ENCODE data around the gene KCNE3.

KCNE3 gene

DNA sequence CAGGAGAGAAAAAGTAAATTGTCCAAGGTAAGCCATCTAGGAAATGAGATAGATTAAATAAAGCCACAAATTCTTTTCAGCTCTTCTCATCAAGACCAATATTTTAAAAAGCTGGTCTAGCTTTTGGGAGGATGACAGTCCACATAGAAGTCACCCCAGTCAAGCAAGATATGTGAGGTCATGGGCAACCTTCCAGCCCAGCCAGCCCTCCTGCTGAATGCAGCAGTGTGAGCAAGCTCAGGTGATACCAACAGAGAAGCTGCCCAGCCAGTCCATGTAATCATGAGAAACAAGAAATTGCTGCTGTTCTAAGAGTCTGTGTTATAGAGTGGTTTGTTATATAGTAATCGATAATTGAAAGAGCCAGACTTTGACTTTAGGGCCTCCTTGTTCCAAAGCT is 28.7 kb downstream of the KCNE3 start:
- no peak for TF ChIP-seq POLR2AphosphoS5 (IDR thresholded peaks at IDR 0.05; ENCODE audit: low read depth, low read length)

DNA sequence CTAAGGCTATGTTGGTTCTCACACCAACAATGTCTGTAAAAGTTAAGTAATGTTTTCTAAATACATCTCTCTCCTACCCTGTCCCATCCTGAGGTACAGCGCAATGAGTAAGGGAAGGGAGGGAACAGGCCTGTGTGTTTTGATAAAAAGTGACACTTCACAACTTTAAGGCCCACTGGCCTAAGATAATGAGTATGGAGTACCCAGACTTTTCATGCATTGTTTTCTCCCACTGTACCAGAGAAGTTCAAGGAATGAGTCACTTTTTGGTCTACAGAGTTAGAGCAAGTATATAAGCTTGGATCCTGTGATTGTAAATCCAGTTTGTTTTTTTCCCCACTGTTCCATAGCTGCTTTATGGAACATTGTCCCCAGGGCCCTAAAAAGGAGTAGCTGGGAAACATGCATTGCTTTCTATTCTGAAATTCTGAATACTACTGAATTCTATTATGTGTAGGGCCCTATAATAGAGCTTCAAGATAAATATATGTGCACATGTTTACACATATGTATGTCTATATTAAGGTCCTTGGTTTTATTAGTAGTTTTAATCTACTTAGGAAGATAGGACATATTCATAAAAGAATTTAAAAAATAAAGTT is 29.8 kb downstream of the KCNE3 start:
- TF ChIP-seq TAF1 (IDR thresholded peaks at IDR 0.05; ENCODE audit: borderline replicate concordance, insufficient read depth, low read length) (no peak), SIN3A (IDR thresholded peaks at IDR 0.05; ENCODE audit: borderline replicate concordance, insufficient read depth, low read length) (no peak), FOXP2 (optimal IDR thresholded peaks at IDR 0.05; ENCODE audit: borderline replicate concordance, extremely low read depth, extremely low read length, insufficient read depth) (no peak), POLR2AphosphoS5 (IDR thresholded peaks at IDR 0.05; ENCODE audit: low read depth, low read length) (no peak)
- TF ChIP-seq, protein P1, sequence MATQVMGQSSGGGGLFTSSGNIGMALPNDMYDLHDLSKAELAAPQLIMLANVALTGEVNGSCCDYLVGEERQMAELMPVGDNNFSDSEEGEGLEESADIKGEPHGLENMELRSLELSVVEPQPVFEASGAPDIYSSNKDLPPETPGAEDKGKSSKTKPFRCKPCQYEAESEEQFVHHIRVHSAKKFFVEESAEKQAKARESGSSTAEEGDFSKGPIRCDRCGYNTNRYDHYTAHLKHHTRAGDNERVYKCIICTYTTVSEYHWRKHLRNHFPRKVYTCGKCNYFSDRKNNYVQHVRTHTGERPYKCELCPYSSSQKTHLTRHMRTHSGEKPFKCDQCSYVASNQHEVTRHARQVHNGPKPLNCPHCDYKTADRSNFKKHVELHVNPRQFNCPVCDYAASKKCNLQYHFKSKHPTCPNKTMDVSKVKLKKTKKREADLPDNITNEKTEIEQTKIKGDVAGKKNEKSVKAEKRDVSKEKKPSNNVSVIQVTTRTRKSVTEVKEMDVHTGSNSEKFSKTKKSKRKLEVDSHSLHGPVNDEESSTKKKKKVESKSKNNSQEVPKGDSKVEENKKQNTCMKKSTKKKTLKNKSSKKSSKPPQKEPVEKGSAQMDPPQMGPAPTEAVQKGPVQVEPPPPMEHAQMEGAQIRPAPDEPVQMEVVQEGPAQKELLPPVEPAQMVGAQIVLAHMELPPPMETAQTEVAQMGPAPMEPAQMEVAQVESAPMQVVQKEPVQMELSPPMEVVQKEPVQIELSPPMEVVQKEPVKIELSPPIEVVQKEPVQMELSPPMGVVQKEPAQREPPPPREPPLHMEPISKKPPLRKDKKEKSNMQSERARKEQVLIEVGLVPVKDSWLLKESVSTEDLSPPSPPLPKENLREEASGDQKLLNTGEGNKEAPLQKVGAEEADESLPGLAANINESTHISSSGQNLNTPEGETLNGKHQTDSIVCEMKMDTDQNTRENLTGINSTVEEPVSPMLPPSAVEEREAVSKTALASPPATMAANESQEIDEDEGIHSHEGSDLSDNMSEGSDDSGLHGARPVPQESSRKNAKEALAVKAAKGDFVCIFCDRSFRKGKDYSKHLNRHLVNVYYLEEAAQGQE (IDR thresholded peaks at IDR 0.05; ENCODE audit: insufficient read depth in 1 of 2, low read depth in 2 of 2, low read length in 2 of 2), result no peak

DNA sequence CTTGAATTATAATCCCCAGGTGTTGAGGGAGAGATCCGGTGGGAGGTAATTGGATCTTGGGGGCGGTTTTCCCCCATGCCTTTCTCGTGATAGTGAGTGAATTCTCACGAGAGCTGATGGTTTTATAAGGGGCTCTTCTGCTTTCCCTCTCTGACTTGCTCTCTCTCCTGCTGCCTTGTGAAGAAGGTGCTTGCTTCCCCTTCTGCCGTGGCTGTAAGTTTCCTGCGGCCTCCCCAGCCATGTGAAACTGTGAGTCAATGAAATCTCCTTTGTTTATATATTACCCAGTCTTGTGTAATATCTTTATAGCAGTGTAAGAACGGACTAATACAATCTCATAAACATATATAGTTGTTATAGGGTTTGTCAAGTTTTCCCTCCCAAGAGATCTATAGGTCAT is 32.8 kb downstream of the KCNE3 start:
- TF ChIP-seq POLR2AphosphoS5 (IDR thresholded peaks at IDR 0.05; ENCODE audit: low read depth, low read length), result no peak
- TF ChIP-seq TAF1 (IDR thresholded peaks at IDR 0.05; ENCODE audit: borderline replicate concordance, insufficient read depth, low read length), result no peak
- TF ChIP-seq, protein P1 (IDR thresholded peaks at IDR 0.05; ENCODE audit: insufficient read depth in 1 of 2, low read depth in 2 of 2, low read length in 2 of 2), result no peak
- no peak for TF ChIP-seq SIN3A (IDR thresholded peaks at IDR 0.05; ENCODE audit: borderline replicate concordance, insufficient read depth, low read length)
- no peak for TF ChIP-seq FOXP2 (optimal IDR thresholded peaks at IDR 0.05; ENCODE audit: borderline replicate concordance, extremely low read depth, extremely low read length, insufficient read depth)

DNA sequence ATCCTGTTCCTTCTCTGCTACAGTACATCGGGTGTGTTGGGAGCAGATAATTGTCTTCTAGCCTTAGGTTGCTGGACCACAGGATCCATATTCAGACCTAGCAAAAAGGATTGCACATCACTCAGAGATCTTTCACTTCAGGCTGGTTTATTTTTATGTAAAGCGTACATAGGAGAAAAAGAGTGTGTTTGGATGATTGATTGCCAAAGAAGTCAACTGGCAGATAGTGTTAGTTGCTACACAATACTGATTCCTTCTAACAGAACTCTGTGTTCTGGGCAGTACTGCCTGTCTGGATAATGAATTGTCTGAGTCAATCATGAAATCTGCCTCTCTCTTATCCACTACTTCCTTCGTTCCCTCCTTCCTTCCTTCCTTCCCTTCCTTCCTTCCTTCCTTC is 38.1 kb downstream of the KCNE3 start:
- TF ChIP-seq TAF1 (IDR thresholded peaks at IDR 0.05; ENCODE audit: borderline replicate concordance, insufficient read depth, low read length) (no peak), FOXP2 (optimal IDR thresholded peaks at IDR 0.05; ENCODE audit: borderline replicate concordance, extremely low read depth, extremely low read length, insufficient read depth) (no peak), POLR2AphosphoS5 (IDR thresholded peaks at IDR 0.05; ENCODE audit: low read depth, low read length) (no peak), SIN3A (IDR thresholded peaks at IDR 0.05; ENCODE audit: borderline replicate concordance, insufficient read depth, low read length) (no peak)
- TF ChIP-seq, protein P1 (IDR thresholded peaks at IDR 0.05; ENCODE audit: insufficient read depth in 1 of 2, low read depth in 2 of 2, low read length in 2 of 2), result no peak

DNA sequence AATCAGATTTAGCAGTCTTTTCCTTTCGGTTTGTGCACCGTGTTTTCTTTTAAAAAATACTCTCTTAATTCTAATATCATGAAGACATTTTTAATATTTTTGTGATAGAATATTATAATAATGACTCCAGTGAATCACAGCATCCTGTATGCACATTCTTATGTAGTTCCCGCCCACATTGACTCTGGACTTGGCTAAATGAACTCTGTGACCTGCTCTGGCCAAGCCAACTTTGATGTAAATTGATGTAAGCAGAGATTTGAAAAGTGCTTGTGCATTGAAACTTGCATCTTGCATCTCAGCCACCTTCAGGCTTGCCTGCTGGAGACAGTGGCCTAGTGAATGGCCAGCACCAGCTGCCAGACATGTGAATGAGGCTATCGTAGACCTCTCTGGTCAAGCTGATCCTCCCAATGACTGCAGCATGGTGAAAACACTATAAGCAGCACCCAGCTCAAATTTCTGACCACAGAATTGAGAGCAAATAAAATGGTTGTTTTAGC is 39.9 kb downstream of the KCNE3 start:
- no peak for TF ChIP-seq TAF1 (IDR thresholded peaks at IDR 0.05; ENCODE audit: borderline replicate concordance, insufficient read depth, low read length)
- TF ChIP-seq POLR2AphosphoS5 (IDR thresholded peaks at IDR 0.05; ENCODE audit: low read depth, low read length), result no peak
- no peak for TF ChIP-seq FOXP2 (optimal IDR thresholded peaks at IDR 0.05; ENCODE audit: borderline replicate concordance, extremely low read depth, extremely low read length, insufficient read depth)
- no peak for TF ChIP-seq SIN3A (IDR thresholded peaks at IDR 0.05; ENCODE audit: borderline replicate concordance, insufficient read depth, low read length)
- TF ChIP-seq, protein P1 (IDR thresholded peaks at IDR 0.05; ENCODE audit: insufficient read depth in 1 of 2, low read depth in 2 of 2, low read length in 2 of 2), result no peak

Data from PFSK-1 (cell line).